Breast epithelium (tissue), 3 donors: ENCODE measurements around the gene NDOR1.

Experiments used
- CTCF ChIP-seq, 3 donors: fragments of 450-650 bp; IDR thresholded peaks; one replicate each; pipeline ENCODE4 v1.5.1; 2016 to 2017; ENCODE audit warnings: antibody characterized with exemption in 3 of 3, mild to moderate bottlenecking in 3 of 3, moderate library complexity in 3 of 3
- POLR2A ChIP-seq: fragments of 450-650 bp; IDR thresholded peaks from one replicate; pipeline ENCODE4 v1.6.1; 2016; ENCODE audit warnings: antibody characterized with exemption, mild to moderate bottlenecking, moderate library complexity
- POLR2AphosphoS5 ChIP-seq, 3 donors: sonication (generic); formaldehyde crosslinking; IDR thresholded peaks; one replicate each; pipeline ENCODE4 v1.6.1; 2017; ENCODE audit warnings: antibody characterized with exemption in 3 of 3

GRCh38 chr9:137240318-137240840 is 34.9 kb downstream of the NDOR1 start:
- TF ChIP-seq POLR2A (peak; percentile 34), CTCF (IDR thresholded peaks at IDR 0.05) (no peak), POLR2AphosphoS5 (IDR thresholded peaks at IDR 0.05) (peak; percentile 20 to 75 (median 44))
